D721Med (cell line): ENCODE measurements around the gene GMIP.

Experiments
- DNase-seq: peaks from one replicate; pipeline ENCODE4 v3.0.0; 2011; ENCODE audit warnings: low spot score; ENCODE audit not compliant: insufficient read length
- FAIRE-seq: peaks from 2 replicates; lab custom pipeline; 2011; peaks lifted over from hg19 to GRCh38; lab: Jason Lieb, UNC
- TF ChIP-seq, protein P1 (sequence below): IDR thresholded peaks from 2 replicates; pipeline ENCODE4 v1.5.1; 2012; ENCODE audit warnings: mild to moderate bottlenecking, control low read depth; ENCODE audit not compliant: insufficient read depth; ENCODE audit errors: missing control alignments

Gene GMIP

DNA sequence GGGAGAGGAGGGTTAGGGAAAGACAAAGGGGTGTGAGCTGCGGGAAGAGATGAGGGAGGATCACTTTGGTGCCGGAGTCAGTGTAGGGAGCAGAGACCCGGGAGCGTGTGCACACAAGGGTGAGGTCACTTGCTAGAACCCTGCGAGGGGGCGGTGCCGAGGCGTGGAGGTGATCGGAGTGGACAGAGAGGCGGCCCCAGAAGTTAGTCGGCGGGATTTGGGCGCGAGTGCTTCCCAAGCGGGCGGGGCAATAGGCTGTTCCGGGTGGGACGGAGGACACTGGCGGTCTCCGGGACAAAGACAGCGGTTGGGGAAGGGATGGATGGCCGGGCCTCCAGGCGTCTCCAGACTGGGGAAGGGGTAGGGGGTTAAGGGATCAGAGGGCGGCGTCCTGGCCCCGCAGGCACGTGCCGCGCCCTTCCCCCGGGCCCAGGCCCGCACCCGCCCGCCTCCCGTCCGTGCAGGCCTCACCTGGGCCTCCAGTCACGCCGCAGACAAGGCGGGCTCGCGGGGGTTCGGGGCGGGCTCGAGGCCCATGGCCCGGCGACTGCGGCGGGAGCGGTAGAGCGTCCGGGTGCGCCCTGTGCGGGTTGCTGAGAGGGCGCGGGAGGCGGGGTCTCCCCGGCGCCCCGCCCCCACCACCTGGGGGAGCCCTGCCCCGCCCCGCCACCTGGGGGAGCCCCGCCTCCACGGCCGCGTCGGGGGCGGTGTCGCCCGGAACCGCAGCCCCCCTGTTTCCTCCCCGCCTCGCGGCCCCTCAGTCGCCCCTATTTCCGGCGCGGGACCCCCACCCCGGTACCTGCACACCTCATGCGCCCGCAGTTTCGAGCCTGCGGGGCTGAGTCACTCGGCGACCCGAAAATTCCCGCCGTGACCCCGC is 15.6 kb downstream of the GMIP start, which contains the start of gene LPAR2:
LPAR2 (minus strand) TSS at position 600 of the 880 bp plus-strand sequence. CDS start 945 bp downstream, outside the sequence.
- DNase-seq: peak; percentile 73
- TF ChIP-seq, protein P1, sequence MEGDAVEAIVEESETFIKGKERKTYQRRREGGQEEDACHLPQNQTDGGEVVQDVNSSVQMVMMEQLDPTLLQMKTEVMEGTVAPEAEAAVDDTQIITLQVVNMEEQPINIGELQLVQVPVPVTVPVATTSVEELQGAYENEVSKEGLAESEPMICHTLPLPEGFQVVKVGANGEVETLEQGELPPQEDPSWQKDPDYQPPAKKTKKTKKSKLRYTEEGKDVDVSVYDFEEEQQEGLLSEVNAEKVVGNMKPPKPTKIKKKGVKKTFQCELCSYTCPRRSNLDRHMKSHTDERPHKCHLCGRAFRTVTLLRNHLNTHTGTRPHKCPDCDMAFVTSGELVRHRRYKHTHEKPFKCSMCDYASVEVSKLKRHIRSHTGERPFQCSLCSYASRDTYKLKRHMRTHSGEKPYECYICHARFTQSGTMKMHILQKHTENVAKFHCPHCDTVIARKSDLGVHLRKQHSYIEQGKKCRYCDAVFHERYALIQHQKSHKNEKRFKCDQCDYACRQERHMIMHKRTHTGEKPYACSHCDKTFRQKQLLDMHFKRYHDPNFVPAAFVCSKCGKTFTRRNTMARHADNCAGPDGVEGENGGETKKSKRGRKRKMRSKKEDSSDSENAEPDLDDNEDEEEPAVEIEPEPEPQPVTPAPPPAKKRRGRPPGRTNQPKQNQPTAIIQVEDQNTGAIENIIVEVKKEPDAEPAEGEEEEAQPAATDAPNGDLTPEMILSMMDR: no peak
- no peak for FAIRE-seq

GRCh38 chr19:19626516-19627472 is 16.7 kb downstream of the GMIP start:
- FAIRE-seq (no peak), DNase-seq (no peak)
- TF ChIP-seq, protein P1: no peak

GRCh38 chr19:19624032-19624570 is 19.4 kb downstream of the GMIP start:
- TF ChIP-seq, protein P1: no peak
- FAIRE-seq: no peak
- no peak for DNase-seq

DNA sequence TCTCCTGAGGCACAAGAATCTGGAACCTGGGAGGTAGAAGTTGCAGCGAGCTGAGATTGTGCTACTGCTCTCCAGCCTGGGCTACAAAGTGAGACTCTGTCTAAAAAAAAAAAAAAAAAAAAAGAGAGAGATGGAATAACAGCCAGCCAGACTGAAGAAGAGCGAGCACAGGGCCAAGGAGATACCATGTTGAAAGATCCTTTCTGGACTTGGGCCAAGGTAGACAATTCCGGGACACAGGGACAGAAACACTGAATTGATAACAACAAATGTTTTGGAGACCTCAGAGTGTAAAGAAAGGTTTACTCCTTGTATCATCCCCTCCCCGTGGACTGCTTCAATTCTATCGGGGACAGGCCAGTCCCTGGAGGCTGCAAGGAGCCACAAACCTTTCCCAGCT is 20.1 kb downstream of the GMIP start:
- no peak for DNase-seq
- TF ChIP-seq, protein P1: no peak
- no peak for FAIRE-seq

DNA sequence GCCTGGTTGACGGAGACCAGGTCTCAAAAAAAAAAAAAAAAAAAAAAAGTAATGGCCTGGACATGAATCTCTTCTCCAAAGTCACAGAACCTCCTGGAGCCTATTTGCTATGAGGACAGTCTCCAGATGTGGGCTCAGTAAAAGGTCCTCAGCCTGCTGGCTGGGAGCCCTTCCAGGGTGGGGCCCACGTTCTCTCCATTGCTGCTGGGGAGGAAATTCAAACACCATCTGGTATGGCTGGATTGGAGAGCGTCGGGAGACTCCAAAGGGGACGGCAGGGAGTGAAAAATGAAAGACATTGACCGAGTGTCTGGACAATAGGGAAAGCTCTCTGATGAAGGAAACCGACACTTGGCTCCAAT is 23.6 kb downstream of the GMIP start:
- TF ChIP-seq, protein P1: no peak
- no peak for FAIRE-seq
- no peak for DNase-seq

DNA sequence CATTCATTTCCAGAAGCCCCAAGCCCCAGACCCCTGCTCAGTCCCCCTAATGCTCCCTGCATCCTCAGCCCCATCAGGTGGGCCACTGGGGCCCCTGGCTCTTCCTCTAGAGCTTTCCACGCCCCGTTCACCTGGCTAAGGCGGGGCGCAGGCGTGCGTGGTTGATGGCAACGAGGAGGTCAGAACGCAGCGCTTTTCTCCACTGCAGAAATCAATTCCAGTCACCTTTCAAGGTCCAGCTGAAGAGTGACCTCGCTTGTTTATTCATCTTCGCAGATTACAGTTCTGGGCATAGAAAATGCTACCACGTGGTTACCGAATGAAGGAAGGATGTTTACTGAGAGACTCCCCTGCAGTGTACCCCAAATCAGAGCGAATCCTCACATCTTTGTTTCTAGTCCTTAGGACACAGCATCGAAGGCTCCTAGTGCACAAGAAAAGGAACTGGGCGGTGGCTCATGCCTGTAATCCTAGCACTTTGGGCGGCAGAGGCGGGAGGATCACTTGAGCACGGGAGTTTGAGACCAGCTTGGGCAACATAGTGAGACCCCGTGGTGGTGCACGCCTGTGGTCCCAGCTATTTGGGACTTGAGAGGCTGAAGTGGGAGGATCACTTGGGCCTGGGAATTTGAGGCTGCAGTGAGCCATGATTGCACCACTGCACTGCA is 24.1 kb downstream of the GMIP start:
- TF ChIP-seq, protein P1: no peak
- DNase-seq (no peak), FAIRE-seq (no peak)
